Stimulated activated CD4-positive, alpha-beta T cell treated with anti-CD3 and anti-CD28 coated beads, Interleukin-12 subunit alpha, Interleukin-12 subunit beta, amount 100 ng/mL, for 24 hours (primary cell): ENCODE data around the gene PLEKHG1.

ENCODE experiments used
- DNase-seq, 2 experiments: peaks; one replicate each; pipeline ENCODE4 v3.0.0-alpha.2; 2020; ENCODE audit warnings: low read depth in 2 of 2

Gene PLEKHG1

GRCh38 chr6:150599199-150600009, at the start of gene PLEKHG1:
Gene PLEKHG1 (plus strand): TSS chr6:150599885. CDS start chr6:150733682, 133,797 bp downstream.
- peak in 1 of 2 experiments; percentile 36 for DNase-seq

DNA sequence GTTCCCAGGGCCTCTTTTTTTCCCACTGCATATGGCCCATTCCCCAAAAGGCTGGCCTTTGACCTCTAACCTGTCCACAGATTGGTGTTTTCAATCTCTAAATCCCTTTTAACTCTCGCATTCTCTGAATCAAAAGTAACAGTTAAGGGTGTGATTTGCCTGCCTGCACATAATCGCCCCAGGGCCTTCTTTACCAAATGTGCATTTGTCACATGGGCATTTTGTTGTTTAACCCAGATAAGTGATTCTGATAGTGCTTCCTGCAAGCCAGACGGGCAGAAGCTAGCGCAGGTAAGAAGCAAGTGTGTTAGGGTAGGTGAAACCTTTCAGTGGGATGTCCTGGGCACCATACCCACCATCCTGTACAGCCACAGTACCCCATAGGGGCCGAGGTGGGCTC, 49.4 kb upstream of the PLEKHG1 start:
- no peak for DNase-seq

GRCh38 chr6:150557043-150557599, 42.6 kb upstream of the PLEKHG1 start:
- no peak for DNase-seq

- DNase-seq = no peak
Observed at GRCh38 chr6:150560004-150560883, 39.4 kb upstream of the PLEKHG1 start.

DNA sequence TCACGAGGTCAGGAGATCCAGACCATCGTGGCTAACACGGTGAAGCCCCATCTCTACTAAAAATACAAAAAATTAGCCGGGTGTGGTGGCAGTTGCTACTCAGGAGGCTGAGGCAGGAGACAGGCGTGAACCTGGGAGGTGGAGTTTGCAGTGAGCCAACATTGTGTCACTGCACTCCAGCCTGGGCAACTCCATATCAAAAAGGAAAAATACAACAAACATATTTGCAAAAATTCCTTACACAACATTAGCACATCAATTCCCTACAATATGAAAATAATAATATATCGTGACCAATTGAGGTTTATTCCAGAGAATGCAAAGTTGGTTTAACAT, 38.8 kb upstream of the PLEKHG1 start:
- DNase-seq = no peak

- no peak for DNase-seq
Observed at GRCh38 chr6:150565945-150566344, 33.7 kb upstream of the PLEKHG1 start.

- DNase-seq = no peak
Observed at GRCh38 chr6:150566486-150566885, 33.2 kb upstream of the PLEKHG1 start.

GRCh38 chr6:150567380-150567779, 32.3 kb upstream of the PLEKHG1 start:
- DNase-seq = no peak

- DNase-seq = no peak
Observed at GRCh38 chr6:150567823-150568383, 31.8 kb upstream of the PLEKHG1 start.

DNA sequence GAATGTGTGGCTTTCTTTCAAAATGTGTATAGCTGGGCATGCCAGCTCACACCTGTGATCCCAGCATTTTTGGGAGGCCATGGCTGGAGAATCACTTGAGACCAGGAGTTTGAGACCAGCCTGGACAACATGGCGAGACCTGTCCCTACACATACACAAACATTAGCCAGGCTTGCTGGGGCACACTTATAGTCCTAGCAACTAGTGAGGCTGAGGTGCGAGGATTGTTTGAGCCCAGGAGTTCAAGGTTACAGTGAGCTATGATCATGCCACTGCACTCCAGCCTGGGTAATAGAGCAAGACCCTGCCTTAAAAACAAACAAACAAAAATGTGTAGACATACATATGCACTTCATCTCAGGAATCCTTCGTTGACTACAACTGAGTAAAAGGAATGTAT, 31.1 kb upstream of the PLEKHG1 start:
- DNase-seq = no peak

DNA sequence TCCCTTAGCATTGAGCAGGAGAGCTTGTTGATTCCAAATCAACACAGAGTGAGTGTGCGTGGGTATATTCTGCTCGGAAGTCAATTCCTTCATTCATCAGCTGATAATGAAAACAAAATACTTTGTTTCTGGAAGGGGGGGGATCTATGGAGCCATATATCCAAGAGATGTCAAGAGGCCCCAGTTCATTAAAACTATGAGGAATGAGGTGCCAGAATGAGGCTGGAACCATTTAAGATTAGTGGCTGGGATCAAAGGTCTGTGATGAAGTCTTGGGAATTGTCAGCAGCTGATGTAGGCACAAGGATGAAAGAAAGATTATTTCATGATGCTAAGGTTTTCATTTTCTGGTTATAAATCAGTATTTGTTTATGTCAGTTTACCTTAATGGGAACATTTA, 30.5 kb upstream of the PLEKHG1 start:
- no peak for DNase-seq

DNA sequence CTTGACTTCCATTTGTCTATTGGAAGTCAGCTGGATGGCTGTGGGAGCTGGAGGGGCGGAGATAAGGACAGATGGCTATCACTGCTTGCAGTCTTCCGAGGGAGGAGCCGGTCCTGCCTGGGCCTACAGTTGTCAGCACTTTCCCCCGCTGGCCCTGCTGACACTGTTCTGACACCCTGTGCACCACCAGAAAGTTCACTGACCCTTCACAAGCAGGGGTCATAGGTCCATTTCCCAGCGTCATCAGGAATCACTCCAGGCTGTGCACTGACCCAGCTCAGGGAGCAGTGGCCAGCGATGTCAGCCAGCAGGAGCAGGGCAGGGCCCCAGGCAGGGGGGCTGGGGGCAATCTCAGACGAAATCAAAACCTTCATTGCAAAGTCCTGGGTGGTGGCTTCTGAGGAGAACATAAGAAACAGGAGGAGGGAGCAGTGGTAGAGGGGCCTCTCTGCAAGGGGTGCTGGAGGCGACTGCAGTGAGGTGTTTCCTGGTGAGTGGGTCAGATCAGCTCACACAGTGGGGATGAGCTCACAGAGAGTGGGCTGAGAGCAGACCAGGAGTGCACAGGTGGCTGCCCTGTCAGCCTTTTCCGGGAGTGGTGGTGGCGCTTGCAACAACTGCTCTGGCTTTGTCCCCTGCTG, 26.5 kb upstream of the PLEKHG1 start:
- DNase-seq = no peak

GRCh38 chr6:150575836-150576235, 23.8 kb upstream of the PLEKHG1 start:
- no peak for DNase-seq

GRCh38 chr6:150576651-150577226, 22.9 kb upstream of the PLEKHG1 start:
- no peak for DNase-seq

- no peak for DNase-seq
Observed at GRCh38 chr6:150579611-150580010, 20.1 kb upstream of the PLEKHG1 start.

GRCh38 chr6:150580489-150580888, 19.2 kb upstream of the PLEKHG1 start:
- no peak for DNase-seq

DNA sequence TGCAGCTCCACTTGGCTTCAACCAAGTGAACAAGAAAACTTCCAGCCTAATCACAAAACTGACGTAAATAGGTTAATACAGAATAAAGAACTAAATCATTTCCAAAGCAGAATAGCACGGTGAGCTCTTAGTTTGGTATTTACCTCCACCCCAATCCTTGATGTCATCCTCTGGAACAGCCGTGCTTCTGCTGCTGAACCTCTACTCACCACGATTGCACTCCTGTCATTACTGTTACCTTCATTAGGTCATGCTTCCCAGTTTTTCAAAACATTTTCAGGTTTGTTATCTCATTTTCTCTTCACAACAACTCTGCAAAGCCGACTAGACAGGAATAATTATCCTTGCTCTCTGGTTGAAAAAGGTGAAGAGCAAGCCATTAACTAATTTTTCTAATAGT, 15.6 kb upstream of the PLEKHG1 start:
- DNase-seq = no peak

DNA sequence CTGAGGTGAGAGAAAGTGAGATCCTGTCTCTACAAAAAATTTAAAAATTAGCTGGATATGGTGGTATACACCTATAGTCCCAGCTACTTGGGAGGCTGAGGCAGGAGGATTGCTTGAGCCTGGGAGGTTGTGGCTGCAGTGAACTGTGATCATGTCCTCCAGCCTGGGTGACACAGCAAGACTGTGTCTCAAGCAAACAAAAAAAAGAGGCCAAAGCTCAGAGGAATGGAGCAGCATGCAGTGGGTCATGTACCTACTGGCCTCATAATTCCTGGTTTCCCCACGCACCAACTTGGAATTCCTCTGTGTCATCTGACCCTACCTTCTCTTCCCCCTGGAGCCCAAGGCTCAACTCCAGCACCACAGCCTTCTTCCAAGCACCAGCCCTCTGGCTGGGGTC, 15.1 kb upstream of the PLEKHG1 start:
- DNase-seq = no peak

DNA sequence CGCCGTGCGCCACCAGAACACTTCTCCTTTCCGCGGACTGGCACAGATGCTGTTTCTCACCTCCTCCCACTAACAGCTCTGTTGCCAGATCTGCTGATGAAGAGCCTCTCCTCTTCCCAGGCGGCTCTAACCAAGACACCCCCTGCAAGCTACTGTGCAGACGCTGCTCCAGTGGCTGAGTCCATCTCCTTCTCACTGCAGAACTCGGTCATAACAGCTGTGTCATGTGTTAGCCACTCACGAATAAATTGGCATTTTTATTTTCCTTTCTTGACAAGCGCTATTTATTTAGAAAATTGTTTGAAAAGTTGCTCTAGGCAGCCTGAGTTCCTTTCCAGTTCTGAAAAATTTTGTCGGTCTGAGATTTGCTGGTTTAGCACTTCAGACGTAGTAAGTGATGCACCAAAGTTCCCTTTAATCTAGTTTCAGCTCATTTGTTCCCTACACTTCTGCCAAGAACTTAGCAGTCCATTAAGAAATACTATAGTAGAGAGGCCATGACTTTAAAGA, 12.8 kb upstream of the PLEKHG1 start:
- DNase-seq = no peak

GRCh38 chr6:150587637-150588036, 12.0 kb upstream of the PLEKHG1 start:
- no peak for DNase-seq

DNA sequence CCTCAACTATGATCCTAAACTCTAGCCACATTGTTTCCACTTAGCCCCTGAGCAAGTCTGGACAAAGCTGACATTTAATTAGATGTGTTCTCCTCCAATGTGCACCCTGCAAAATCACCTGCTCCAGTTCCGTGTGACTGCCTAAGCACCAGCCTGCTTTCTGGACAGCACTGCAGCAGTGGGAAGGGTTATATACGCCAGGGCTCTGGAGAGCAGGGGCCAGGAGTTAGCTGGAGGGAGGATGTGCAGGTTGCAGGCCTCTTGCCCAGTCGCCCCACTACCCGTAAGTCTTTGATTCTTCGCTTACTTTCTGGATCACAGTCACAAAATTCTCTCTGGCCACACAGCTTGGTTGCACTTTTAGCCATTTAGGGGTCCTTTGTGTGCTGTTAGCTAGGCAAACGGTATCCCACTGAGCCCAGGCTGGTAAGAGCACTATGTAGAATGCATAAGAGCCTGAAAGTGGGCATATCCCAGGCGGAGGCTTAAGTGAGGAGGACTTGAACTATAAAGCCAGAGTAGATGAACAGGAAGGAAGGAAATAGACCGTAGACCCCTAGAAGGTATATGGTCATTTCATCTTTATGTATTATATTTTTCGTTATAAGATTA, 10.7 kb upstream of the PLEKHG1 start:
- no peak for DNase-seq
